HG03432 (cell line): Measurements from ENCODE around the gene TIPARP.
"Not testable (repeated sequence)": the region's sequence is repeated elsewhere in the genome, so short reads cannot be mapped to it uniquely, and the experiment has no call there.

Experiments
- ATAC-seq: cut with Tn5 transposase; IDR thresholded peaks from one replicate; pipeline ENCODE4 v1.9.1; 2021; ENCODE audit warnings: mild to moderate bottlenecking, moderate library complexity; ENCODE audit not compliant: unreplicated experiment

TIPARP gene

GRCh38 chr3:156707588-156707987, 33.2 kb downstream of the TIPARP start:
- ATAC-seq: no peak

DNA sequence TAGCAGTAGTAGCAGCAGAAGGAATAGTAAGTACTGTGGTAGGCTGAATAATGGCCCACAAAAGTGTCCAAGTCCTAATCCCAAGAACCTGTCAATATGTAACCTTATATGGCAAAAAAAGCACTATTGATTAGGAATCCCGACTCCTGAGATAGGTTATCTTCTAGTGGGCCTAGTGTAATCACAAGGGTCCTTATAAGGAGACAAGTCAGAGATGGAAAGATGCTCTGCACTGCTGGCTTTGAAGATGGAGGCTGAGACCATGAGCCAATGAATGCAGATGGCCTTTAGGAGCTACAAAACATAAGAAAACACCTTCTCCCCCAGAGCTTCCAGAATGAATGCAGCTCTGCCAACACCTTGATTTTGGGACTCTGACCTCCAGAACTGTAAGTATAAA, 36.0 kb downstream of the TIPARP start:
- no peak for ATAC-seq

DNA sequence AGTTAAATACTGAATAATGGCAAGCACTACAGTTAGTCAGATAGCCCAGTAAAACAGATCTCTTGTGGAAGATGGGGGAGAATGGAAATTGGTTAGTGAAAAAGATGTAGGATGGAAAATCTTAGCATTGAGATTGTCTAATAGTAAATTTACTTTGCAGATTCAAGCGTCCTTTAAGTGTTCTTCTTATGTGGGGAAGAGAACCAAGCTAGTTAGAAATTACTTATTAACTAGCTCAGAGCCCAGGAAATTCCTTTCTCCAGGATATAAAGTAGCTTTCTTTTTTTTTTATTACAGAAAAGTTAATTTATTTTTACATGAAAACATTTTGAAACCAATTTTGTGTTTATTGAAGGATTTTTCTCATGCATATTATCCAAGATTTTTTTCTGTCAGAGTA, 36.7 kb downstream of the TIPARP start:
- ATAC-seq: no peak

GRCh38 chr3:156711944-156712343, 37.6 kb downstream of the TIPARP start:
- ATAC-seq: peak; percentile 93

DNA sequence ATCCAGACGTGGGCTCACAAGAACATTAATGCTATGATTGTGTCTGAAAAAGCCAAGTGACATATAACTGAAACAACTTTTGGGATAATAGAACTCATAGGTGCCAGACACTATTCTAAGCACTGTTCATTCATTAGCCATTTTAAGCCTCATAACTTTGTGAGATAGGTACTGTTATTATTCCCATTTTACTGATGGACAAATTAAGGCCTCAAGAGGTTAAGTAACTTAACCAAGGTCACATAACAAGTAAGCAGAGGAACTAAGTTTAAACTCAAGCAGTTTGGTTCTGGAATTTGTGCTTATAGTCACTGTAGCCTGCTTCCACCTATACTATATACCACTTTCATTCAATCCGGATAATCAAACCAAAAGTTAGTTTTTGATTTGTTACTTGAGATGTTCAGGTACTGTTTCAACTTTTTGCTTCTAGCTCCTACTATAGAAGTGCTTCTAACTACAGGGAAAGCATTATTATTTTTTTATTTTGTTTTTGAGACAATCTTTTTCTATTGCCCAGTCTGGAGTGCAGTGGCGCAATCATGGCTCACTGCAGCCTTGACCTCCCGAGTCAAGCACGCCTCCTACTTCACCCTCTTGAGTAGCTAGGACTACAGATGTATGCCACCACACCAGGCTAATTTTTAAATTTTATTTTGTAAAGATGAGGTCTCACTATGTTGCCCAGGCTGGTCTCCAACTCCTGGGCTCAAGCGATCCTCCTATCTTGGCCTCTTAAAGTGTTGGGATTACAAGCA, 41.9 kb downstream of the TIPARP start:
- no peak for ATAC-seq

GRCh38 chr3:156718622-156719306, 44.4 kb downstream of the TIPARP start:
- ATAC-seq: no peak

DNA sequence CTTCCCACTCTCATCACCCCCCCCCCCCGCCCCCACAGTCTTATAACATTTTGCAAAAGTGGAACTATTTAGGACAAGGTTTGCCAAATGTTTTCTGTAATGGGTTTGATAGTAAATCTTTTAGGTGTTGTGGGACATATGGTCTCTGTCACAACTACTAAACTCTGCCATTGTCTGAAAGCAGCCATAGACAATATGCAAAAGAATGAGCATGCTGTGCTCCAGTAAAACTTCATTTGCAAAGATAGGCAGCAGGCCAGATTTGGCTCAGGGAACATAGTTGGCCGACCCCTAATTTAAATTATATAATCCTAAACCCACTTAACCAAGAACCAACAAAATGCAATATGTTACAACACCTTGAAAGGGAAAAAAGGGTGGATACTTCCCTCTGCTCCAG, 46.4 kb downstream of the TIPARP start:
- ATAC-seq: no peak

- no peak for ATAC-seq
Measured at GRCh38 chr3:156721687-156722618, 47.6 kb downstream of the TIPARP start.

DNA sequence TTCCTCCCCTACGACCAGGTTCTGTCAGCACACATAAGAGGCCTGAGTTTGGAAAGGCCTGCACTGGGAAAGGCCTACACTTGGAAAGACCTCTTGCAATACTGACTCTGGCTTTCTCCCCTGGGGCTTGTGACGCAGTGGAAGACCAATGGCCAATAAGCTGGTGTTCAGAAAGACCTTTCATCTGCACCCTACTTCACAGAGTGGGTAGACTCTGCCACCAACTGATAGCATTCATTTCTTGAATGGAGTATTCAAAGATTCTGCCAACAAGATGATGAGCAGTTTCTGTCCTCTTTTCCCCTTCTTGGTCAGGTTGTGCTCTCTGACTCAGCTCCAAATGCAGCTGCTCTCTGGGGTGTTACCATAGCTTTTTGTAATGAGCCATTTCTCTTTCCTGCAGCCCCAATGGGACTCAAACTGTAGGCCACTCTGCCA, 48.8 kb downstream of the TIPARP start:
- ATAC-seq: peak; percentile 57

DNA sequence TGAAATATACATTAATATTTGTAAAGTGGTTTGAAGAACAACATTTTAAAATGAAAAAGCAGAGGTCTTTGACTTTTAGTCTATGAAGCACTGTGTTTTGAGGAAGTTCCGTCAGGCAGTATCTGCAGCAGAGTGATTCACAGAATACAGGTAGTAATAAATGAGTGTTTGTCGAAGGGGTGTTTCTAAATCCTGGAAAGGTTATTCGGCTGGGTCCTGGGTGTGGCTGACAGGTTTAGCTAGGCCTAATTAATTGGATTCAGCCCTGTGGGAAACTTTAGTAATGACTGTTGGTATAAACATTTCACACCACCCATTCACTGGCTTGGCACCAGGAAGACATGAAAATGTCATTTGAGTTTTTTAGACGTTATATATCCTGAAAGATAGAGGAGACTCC, 51.3 kb downstream of the TIPARP start:
- ATAC-seq: no peak

DNA sequence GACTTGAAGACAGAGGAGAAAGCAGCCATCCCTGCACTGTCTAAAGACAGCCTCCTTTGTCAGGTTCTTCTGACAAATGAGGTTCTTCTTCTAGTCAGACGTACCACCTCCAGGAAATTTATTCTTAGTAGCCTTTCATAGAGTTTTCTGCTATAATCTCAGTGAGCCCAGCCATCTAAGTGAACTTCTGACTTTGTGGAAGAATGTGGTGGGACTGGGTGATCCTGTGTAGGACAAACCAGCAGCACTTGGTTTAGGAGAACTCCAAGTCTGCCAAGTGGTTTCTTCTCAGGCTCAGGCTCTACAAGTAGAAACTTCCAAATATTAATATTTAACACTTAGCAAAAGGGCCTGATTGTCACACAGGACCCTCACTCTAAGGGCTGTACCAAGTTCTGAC, 52.1 kb downstream of the TIPARP start:
- ATAC-seq: no peak

GRCh38 chr3:156727519-156728205, 53.3 kb downstream of the TIPARP start:
- ATAC-seq: peak; percentile 82

DNA sequence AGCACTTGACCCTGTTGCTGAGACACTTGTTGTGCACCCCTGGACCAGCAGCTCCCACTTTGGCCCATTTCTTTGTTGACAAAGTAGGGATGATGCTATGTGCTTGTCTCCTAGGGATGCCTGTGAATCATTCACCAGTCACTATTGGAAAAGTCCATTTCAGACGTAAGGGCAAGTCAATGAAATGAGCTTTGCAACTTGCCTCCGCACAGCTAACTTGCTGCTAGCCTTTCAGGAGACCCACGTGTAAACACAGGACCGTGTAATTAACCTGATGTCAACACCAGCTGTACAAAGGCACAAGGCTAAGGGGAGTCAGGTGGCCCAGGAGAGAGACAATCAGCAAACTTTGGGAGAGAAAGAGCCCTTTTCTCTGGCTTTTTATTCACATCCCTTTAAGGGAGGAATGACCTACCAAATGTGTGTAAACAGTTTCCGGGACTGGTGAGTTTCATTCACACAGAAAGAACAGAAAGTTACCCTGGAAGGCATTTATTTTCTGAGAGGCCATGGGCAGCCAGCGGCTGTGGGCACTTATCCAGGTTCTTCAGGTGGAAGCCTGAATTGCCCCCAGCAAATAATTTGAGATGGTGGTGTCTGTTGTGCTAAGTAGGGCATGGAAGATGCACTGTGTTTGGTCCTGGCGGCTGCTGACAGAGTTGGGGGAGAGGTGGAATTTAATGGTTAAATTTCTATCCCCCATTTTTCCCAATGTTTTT, 54.0 kb downstream of the TIPARP start:
- no peak for ATAC-seq

DNA sequence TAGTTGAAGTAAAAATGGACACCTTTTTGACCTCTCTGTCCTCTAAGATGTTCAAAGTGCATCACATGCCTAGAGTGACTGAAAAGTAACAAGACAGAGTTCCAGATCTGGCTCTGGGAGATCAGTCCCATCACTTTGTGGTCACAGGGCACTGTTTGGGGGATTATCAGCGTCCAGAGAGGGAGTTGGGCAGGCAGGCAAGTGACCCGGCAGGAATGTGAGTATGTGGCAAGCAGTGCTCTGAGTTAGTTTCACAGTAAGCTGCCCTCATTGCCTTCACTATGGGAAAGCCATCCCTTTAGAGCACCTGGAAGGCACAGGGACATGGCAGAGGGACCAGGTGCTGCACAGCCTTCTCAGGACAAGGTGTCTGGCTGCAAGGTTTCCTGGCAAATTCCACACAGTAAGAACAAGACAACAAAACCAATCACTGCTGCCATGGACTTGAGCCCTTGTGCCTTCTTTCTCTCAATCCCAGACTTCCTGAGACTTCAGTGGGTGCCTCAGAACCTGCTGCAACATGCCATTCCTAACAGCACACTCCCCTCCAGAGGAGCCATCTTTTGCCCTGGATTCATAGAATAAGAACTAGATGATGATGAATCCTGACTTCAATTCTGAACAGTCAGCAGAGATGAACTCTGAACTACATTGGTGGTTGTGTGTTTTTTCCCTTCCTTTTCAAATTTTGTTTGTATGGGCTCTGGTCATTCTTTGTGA, 55.2 kb downstream of the TIPARP start:
- ATAC-seq: no peak

DNA sequence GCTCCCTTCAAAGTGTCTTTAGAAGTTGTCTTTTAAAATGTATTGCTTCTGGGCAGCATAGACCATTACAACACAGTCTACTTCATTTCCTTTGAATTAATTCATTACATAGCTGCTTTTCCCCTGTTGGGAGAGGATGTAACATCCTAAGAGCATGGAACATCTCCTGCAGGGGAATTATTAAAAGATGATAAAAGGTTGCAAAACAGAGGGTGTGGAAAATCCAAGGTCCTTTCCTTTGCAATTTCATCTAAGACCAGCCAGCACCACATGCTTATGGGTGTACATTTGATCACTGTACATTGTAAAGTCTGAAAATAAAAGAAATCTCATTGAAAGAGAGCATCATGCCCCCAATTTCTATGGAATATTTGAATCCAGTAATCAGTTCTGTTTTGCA, 57.4 kb downstream of the TIPARP start:
- ATAC-seq: no peak

DNA sequence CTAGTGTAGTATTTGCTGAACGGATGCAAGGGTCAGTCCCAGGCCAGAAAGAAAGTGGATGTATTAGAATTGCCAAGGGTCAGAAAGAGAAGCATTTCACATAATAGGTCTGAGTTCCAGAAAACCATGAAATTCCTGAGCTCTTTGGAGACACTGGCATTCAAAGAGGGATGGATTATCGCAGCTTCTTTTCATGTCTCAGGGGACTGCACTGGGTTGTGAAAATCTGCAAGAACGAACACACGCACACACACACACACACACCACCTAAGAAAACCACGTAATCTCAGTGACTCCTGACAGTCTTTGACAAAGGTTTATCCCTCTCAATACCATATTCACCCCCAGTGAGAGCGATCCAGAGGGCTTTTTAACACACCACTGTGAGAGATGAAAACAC, 57.9 kb downstream of the TIPARP start:
- no peak for ATAC-seq

- ATAC-seq: no peak
Measured at GRCh38 chr3:156732715-156733421, 58.5 kb downstream of the TIPARP start.

DNA sequence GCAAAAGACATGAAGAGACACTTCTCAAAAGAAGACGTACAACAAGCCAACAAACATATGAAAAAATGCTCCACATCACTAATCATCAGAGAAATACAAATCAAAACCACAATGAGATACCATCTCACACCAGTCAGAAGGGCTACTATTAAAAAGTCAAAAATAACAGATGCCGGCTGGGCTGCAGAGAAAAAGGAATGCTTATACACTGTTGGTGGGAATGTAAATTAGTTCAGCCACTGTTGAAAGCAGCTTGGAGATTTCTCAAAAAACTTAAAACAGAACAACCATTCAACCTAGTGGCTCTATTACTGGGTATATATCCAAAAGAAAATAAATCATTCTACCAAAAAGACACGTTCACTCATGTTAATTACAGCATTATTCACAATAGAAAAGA, 60.3 kb downstream of the TIPARP start:
- ATAC-seq: not testable (repeated sequence)

DNA sequence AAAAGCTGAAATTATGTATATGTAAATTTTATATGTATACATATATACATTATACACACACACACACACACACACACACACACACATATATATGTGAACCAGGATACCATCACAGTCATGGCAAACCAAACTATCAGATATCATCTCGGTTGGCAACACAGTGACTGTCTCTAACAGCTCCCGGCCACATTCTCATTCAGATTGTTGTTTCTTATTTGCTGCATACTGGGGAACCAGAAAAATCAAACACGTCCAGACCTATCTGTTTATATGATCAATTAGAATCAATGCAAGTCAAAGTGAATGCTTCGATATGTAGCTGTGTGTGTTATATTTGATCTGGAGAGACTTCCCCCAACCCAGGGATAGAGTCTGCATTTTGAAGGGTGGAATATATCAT, 61.1 kb downstream of the TIPARP start:
- ATAC-seq: no peak
